ENCODE results near the gene SLC4A3. TPM values are rescaled to one million over a fixed set of nuclear protein-coding genes. Genes with fewer than 3 reads are reported as not detected.

The SLC4A3 gene
- total RNA-seq, 1 donor from 2014 or later, result 32.1 TPM

DNA sequence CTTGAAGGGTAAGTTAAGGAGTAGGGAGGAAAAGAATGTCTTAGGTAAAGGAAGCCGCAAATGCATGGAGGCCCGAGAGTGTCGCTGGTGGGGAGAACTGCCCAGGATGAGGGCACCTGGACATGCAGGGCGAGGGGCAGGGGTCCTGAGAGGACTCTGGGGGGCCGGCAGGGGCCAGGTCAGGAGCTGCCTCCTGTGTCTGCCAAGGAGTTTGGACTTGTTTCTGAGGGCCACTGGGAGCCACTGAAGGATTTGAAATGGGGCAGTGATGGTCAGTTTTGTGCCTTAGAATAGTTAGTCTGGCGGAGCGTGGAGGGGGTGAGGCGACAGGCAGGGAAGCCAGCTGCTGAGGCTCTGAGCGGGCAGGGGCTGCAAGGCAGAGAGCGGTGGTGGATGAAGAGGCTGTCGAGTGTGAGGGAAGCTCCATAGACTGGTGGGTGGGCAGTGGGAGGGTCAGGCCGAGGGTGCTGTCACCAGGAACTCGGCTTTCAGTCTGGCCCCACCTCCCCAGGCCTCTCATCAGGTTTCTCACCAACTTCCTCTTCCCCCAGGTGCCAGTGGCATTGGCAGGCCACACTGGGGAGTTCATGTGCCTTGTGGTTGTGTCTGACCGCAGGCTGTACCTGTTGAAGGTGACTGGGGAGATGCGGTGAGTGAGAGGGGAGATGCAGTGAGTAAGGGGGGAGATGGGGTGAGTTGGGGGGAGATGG, 14.7 kb upstream of the SLC4A3 start:
- DNase-seq, result no peak

GRCh38 chr2:219613461-219614070, 13.9 kb upstream of the SLC4A3 start:
- DNase-seq, result no peak

GRCh38 chr2:219614076-219614860, 13.2 kb upstream of the SLC4A3 start:
- no peak for DNase-seq

GRCh38 chr2:219615036-219615435, 12.4 kb upstream of the SLC4A3 start:
- no peak for DNase-seq

DNA sequence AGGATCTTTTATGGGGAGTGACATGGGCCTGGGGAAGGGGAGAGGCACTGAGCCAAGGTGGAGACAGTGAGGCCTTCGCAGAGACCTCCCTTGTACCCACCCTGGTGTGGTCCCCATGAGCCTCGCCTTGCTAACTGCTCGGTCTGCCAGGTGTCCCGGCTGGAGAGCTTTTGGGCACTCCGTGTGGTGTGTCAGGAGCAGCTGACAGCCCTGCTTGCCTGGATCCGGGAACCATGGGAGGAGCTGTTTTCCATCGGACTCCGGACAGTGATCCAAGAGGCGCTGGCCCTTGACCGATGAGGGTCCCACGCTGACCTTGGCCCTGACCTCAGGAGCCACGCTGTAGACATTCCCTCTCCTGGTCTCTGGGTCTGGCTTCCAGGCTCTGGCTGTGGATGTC, 11.5 kb upstream of the SLC4A3 start:
- DNase-seq, result no peak

GRCh38 chr2:219616550-219616949, 10.9 kb upstream of the SLC4A3 start:
- no peak for DNase-seq

GRCh38 chr2:219618733-219619122, 8.7 kb upstream of the SLC4A3 start:
- no peak for DNase-seq

- no peak for DNase-seq
Observed at GRCh38 chr2:219619235-219619634, 8.2 kb upstream of the SLC4A3 start.

DNA sequence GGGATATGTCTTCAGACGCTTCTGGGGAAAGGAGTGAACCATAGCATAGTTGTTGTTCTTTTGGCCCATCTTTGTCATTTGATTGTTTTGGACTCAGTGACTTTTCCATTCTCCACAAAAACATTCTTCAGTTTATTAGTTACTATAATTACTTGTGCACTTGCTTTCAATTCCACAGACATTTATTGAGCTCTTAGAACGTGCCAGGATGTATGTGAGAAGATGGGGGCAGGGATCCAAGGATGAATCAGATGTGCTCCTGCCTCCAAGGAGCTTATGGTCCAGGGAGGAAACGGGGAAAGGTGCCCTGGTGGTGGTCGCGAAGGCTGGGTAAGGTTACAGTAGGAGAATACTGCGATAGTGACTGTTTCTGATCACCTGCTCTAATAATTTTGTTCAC, 6.9 kb upstream of the SLC4A3 start:
- DNase-seq, result no peak

- no peak for DNase-seq
Observed at GRCh38 chr2:219621935-219622334, 5.5 kb upstream of the SLC4A3 start.

GRCh38 chr2:219622472-219622871, 5.0 kb upstream of the SLC4A3 start:
- no peak for DNase-seq

DNA sequence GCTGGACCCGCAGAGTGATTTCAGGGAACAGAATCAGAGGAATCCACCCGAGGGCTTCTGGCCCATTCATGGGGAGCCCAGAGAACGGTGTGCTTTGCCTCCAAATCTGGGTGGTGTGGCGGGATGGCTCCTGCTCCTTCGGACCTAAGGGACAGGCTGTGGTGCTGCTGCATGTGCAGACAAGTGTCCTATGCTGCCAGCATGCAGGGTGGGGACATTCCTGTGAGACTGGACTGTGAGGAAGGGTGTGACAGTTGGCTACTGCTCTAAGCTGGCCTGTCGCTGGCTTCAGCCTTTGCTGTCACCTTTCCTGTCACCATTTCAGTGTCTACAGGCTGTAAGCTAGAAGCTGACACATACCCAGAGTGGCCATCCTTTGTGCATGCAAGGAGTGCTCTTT, 2.9 kb upstream of the SLC4A3 start:
- DNase-seq, result no peak

- no peak for DNase-seq
Observed at GRCh38 chr2:219625179-219625578, 2.3 kb upstream of the SLC4A3 start.

GRCh38 chr2:219626540-219626939, 890 bp upstream of the SLC4A3 start:
- no peak for DNase-seq

DNA sequence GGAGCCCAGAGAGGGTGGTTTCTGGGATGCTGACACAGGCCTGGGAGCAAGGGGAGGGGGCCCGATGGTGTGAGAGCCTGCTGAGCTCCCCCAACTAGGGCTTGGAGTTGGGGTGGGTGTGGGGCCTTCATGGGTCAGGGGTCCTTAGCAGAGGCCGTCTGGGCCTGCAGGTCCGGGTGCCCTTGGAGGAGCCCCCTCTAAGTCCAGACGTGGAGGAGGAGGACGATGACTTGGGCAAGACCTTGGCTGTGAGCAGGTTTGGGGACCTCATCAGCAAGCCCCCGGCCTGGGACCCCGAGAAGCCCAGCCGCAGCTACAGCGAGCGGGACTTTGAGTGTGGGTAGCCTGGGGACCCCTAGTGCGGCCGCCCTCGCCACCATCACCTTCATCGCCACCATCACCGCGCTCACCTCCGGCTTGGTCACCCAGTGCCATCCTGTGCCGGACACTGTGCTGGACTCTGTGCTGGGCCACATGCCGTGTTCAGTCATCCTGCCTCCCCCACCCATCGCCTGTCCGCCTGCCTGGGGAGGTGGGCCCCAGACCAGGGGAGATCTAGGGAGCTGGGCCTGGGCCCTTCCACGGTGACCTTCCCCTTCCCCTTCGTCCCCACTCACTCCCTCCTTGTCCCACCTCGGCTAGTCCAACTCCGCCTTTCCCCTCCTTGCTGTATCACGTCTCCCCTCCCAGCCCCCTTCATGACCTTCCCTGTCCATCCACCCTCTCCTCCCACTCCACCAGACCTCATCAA, 980 bp downstream of the SLC4A3 start:
- DNase-seq, result no peak

- no peak for DNase-seq
Observed at GRCh38 chr2:219628986-219629901, 1.8 kb downstream of the SLC4A3 start.

GRCh38 chr2:219629976-219630695, 2.7 kb downstream of the SLC4A3 start:
- no peak for DNase-seq

DNA sequence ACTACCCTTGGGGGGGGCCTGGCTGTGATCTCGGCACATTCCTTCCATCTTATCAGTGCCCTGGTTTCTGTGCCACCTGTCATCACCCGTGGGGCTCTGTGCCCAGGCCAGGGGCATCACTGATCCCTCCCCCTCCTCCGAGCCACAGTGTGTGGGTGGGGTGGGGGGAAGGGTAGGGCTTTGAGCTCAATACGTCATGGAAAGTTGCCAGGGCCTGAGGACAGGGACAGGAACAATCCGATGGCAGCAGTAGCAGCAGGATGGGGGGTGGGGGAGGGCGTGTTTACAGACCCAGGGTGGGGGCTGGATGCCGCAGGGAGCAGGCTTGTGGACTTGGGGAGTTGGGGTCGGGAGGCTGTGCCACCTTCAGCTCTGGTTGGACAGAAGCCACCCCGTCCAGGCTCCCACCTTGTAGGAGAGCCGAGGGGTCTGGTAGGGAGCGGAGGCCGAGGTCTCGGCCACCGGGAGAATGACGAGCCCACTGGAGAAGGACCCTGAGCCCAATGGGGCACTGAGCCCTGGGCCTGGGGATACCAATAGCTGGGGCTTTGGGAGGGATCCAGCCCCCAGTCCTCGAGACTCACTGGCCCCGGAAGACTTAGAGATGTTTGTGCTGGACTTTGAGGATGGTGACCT, 3.5 kb downstream of the SLC4A3 start:
- no peak for DNase-seq

- no peak for DNase-seq
Observed at GRCh38 chr2:219631406-219631891, 4.0 kb downstream of the SLC4A3 start.

Data from occipital lobe (tissue), 2 donors.